HG03521 (cell line): ENCODE results near the gene SLX4.

Source experiments
- ATAC-seq: cut with Tn5 transposase; IDR thresholded peaks from one replicate; pipeline ENCODE4 v1.9.1; 2021; ENCODE audit warnings: mild to moderate bottlenecking, moderate library complexity; ENCODE audit not compliant: unreplicated experiment

Gene SLX4

DNA sequence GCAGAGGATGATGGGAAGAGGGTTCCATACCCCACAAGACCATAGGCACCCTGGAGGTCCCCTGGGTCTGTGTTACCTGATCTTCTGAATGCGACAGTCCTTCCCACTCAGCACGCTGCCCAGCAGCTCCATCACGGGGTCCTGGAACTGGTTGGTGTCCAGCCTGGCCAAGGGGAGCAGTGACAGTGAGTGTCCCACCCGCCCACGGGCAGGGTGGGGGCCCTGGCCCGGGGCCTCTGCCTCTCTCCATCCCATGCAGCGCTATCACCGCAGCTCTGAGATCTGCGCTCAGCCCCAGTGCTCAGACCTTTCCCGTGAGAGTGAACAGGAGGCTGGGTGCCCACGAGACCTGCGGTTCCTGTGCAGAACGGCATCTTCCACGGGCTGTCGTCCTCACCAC, 49.8 kb downstream of the SLX4 start:
- no peak for ATAC-seq

DNA sequence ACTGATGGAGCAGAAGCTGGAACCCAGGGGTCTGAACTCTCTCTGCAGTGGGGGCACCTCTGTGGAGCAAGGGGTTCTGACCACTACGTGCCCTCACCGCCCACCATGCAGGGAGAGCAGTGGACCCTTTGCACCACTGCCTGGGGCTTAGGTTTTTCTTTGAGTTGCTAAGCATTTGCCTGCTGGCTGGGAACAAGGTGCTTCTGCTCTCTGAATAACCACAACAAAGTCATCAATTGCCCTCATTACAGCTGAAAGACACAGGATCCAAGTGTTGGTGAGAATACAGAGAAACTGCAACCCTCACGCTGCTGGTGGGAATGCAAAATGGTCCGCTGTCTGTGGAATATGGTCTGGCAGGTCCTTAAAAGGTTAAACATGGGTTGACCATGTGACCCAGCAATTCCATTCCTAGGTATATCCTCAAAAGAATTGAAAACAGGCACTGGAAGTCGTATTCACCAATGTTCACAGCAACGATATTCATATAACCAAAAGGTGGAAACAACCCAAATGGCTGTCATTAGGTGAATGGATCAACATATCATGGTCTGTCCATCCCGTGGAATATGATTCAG, 57.0 kb downstream of the SLX4 start:
- no peak for ATAC-seq

DNA sequence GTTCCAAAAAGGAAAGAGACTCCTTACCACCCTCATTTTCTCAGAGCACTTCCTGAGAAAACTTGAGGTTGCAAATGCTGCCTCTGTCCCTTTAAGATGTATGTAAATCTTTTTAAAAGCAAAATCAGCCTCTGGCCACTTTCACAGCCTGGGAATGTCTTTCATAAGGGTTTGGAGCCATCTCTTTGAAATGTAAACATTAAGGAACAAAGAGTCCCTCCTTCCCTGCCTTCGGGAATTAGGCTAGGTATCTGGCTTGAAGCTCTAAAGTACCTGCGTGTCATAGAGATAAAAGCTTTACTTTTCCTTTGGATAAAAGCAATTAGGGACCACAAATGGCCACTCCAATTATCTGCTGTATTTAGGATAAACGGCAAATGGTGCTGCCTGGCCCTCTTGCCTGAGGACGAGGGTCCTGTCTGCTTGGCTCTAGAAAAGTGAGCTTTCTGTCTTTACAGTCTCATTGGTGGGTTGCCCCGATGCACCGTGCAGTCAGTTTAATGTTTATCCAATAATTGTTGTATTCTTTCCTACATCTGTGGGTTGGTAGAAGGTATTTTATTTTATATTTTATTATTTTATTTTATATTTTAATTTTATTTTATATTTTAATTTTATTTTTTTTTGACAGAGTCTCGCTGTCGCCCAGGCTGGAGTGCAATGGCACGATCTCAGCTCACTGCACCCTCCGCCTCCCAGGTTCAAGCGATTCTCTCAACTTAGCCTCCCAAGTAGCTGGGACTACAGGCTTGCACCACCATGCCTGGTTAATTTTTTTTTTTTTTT, 58.1 kb downstream of the SLX4 start:
- ATAC-seq, result no peak

DNA sequence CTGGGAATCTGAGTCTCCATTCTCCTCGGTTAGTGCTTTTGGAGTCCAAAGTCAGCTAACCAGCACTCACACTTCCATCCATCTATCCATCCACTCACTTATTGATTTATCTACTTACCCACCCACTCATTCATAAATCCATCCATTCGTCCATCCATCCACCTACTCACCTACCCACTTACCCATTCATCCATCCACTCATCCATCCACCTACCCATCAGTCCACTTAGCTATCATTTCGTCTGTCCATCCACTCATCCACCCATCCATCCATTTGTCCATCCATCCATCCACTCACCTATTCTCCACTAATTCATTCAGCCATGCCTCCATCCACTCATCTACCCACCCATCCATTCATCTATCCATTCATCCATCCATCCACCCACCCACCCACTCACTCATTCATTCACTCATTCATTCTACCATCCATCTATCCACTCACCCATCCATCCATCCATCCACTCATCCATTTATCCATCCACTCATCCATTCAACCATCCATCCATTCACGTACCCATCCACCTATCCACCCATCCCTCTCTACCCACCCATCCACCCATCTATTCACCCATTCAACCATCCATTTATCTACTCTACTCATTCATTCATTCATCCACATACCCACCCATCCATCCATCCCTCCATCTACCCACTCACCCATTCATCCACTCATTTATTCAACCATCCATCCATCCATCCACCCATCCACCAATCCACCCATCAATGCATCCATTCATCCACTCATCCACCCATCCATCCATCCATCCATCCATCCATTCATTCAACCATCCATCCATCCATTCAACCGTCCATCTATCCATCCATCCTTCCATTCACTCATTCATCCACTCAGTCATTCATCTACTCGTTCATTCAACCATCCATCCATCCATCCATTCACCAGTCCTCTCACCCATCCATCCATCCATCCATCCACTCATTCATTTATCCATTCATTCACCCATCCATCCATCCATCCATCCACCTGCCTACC, 60.3 kb downstream of the SLX4 start:
- ATAC-seq, result no peak

- no peak for ATAC-seq
Observed at GRCh38 chr16:3549906-3550305, 61.5 kb downstream of the SLX4 start.

DNA sequence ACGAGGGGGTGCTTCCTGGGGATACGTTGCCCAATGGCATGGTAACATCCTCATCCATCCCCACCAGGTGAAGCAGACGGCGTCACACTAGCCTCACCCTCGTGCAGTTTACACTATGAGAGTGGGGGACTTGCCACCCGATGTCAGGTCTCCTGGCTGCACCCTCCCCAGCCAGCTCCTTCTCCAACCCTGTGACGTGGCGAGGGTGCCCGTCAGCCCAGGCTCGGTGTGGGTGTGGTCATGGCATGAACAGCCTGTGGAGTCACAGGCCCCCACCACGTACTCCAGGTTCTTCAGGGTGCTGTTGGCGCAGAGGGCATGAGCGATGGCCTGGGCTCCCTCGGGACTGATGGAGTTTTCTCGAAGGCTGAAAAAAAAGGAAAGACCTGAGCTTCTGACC, 62.5 kb downstream of the SLX4 start:
- ATAC-seq, result no peak

GRCh38 chr16:3548445-3548844, 63.0 kb downstream of the SLX4 start:
- no peak for ATAC-seq

DNA sequence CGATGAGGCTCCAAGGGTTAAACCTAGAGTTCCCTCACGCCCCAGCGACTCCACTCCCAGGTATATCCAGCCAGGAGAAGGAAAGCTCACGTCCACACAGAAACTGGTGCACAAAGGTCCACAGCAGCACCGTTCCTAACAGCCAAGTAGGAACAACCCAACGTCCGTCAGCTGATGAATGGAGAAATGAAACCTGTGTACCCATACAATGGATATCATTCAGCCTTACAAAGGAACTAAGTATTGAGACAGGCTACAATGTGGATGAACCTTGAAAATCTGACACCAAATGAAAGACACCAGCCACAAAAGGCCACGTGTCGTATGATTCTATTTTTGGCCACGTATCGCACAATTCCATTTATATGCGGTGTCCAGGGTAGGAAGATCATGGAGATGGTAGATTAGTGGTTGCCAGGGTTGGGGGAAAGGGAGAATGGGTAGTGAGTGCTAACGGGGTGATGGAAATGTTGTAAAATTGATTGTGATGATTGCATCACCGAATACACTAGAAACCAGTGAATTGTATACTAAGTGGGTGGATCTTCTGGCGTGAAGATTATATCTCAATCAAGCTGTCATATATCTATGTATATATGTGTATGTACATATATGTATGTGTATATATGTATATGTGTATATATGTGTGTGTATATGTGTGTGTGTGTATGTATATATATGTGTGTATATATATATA, 64.3 kb downstream of the SLX4 start:
- ATAC-seq, result no peak

DNA sequence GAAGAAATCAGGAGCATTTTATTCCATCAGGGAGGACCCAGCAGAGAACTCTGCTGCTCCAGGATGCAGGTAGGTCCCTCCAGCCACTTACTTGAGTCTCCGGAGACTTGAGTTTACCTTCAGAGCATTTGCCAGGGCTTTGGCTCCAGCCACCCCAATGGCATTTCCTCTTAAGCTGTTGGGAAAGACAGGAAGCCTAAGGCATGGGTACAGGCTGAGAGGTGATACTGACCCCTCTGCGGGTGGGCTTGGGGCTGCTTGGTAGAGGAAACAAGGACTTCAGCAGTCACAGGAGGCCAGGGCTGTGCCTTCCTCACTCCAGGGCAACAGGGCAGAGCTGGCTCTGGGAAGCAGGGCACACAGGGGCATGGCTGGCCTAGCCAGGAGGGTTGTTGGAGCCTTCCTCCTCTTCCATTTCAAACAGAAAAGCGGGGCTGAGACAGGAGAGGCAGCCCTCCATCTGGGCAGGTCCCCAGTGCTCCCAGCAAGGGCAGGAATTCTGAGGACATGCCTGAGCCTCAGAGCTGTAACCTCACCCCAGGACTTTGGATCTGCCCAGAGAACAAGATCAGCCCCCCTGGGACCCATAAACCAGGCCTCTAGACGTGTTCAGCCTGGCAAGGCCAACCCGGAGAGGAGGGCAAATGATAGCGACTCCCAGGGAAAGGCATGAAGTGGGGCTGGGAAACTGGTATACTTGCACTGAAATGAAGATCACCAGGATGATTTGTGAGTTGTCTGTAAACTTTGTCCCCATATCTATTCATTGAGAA, 68.6 kb downstream of the SLX4 start:
- no peak for ATAC-seq

GRCh38 chr16:3541527-3542155, 69.8 kb downstream of the SLX4 start:
- ATAC-seq, result no peak

GRCh38 chr16:3538222-3538621, 73.2 kb downstream of the SLX4 start:
- no peak for ATAC-seq

GRCh38 chr16:3536851-3537250, 74.6 kb downstream of the SLX4 start:
- ATAC-seq, result no peak

GRCh38 chr16:3536271-3536731, 75.1 kb downstream of the SLX4 start:
- ATAC-seq, result no peak

- no peak for ATAC-seq
Observed at GRCh38 chr16:3534126-3534525, 77.3 kb downstream of the SLX4 start.

DNA sequence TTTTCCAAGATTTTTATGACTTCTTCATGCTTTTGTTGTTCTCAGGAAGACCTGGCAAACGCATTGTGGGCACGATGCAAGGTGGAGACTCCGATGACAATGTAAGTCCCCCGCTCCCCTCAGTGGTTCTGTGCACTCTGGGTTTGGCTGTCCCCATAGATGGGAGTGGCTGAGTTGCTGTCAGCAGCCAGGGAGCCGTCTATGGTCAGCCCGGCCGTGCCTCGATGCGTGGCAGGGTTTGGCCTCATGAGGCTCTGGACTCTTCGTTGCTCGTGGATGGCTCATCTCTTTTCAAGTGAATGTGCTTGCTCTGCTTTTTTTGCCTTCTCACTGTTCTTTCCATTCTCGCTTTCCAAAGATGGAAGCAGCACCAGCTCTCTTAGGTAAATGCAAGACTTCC, 78.7 kb downstream of the SLX4 start:
- no peak for ATAC-seq
